NCI-H2081 treated with DMSO at 0.1 percent for 48 hours (cell line): Measurements from ENCODE around the gene GPD1L.
"Not testable (repeated sequence)": the region's sequence is repeated elsewhere in the genome, so short reads cannot be mapped to it uniquely, and the experiment has no call there.

ENCODE experiments used
- DNase-seq: peaks from one replicate; lab custom pipeline; 2025; lab: John Stamatoyannopoulos, UW

Gene GPD1L

DNA sequence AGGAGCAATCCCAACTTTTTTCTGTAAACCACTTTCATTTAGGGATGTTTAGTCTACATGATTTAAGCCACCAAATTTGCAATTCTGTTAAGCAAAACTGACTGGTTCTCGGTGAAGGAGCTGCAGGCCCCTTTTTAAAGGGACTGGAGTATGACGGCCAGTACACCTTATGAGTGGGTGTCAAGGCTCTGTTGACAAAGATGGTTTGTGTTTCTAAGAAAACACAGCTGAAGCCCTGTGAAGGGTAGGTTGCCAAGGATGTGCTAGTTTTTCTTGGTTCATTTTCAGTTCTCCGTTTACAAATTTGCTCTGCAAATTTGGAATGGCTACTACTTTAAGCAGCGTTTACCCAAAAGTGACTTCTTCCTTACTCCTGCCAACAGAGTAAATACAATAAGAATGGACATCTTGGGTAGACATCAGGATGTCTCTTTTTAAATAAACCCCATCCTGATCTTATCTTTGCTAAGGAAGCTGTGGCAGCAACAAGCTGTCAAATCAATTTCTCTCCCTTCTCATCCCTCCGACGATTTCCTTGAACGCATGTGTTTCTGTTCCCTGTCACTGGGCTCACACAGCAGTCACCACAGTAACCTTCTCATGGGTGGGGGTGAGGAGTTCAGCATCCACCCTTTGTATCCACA is 73.8 kb downstream of the GPD1L start:
- DNase-seq = no peak

DNA sequence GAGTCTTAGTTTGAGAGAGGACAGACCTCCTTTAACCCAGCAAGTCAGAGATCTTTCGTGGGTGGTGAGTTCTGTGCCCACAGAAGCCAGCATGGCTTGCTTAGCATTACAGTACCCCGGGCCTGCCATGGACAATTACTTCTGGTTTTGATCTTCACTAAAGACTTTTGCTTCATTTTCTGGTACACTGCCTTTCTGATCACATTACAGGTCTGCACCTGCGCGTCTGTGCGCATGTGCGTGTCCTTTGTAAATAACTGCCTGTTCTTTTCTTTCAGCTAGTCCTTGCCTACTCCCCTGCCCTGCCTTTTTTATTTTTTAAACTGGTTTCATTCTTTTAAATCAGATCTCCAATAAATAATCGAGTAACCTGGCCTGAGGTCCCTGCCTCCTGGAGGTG is 74.9 kb downstream of the GPD1L start:
- DNase-seq = no peak

DNA sequence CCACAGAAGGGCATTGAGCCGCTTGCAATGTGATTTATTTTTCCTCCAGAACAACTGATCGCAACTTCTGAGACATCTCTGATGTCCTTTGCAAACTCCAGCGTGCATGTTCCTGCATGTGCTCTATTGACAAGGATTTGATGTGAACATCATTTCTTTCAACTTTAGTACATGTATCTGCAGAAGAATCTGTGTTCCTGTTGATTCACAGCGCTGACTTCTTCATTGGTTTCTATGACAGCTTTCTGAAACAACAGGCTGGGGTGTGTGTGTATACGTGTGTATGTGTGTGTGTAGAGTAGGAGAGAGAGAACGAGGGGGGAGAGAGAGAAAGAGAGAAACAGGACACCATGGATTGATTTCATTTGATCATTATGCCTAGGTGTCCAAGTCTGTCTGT is 75.4 kb downstream of the GPD1L start:
- DNase-seq = no peak

DNA sequence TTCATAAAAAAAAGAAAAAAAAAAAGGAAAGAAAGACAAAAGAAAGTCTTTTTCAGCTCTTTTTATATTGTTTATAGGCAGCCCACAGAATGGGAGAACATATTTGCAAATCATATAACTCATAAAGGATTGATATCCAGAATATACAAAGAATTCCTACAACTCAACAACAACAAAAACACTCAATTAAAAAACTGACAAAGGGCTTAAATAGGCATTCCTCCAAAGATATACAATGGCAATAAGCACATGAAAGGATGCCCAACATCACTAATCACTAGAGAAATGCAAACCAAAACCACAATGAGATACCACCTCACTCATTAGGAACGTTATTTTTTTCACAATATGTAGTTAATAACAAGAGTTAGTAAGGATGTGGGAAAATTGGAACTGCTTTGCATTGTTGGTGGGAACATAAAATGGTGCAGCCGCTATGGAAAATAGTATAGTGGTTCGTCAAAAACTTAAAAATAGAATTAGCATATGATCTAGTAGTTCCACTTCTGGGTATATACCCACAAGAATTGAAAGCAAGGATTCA is 77.8 kb downstream of the GPD1L start:
- DNase-seq = no peak

DNA sequence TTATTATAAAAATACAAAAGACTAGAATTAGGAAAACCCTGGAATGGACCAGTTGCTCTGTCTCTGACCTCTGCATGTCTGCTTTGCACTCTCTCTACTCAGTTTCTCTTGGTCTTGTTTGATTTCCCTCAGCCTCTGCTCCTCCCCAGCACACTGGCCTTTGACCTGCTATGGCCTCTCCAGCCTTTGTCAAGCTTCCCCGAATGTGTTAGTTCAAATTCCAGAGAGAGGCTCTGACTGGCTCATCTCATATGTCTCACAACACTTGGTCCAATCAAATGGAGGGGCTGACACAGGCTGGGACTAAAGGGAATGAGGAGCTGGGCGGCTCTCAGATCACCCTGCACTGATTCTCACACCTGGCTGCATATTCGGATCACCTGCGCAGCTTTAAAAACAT is 79.7 kb downstream of the GPD1L start:
- no peak for DNase-seq

DNA sequence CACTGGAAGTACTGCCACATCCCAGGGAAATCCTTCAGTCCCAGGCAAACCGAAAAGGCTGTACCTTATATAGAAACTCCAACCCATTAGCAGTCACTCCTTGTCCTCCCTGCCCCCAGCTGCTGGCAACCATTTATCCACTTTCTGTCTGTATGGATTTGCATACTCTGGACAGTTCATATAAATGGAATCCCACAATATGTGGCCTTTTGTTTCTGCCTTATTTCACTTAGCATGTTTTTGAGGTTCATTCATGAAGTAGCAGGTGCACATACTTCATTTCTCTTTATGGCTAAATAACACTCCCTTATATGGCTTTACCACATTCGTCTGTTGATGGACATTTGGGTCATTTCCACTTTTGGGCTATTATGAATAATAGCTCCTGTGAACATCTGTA is 80.5 kb downstream of the GPD1L start:
- DNase-seq = no peak

DNA sequence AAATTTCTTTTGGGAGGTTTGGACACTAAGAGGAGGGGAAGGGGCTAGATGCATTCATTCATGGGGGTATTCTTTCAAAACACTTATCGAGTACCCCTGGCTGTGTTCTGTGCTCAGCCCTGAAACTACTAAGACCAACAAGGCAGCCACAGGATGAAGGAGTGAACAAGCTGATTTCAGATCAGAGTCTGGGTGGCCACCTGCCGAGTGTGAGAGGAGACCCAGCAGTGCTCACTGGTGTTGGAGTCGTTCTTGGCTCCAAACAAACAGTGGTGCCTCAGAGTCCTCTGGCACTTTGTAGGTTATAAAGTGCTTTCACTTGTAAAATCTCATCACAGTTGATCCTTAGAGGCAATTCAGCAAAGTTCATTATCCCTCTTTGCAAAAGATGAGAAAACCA is 83.3 kb downstream of the GPD1L start:
- DNase-seq = no peak

DNA sequence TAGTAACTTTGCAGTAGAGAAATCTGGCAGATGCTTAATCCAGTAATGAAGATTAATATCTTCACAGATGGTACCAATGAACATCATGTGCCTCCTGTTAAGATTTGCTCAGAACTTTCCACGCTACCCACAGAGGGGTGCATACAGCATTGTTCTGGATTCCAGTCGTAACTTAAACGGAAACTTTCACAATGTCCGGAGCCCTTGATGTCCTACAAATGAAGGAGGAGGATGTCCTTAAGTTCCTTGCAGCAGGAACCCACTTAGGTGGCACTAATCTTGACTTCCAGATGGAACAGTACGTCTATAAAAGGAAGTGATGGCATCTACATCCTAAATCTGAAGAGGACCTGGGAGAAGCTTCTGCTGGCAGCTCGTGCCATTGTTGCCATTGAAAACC is 84.1 kb downstream of the GPD1L start:
- not testable (repeated sequence) for DNase-seq

DNA sequence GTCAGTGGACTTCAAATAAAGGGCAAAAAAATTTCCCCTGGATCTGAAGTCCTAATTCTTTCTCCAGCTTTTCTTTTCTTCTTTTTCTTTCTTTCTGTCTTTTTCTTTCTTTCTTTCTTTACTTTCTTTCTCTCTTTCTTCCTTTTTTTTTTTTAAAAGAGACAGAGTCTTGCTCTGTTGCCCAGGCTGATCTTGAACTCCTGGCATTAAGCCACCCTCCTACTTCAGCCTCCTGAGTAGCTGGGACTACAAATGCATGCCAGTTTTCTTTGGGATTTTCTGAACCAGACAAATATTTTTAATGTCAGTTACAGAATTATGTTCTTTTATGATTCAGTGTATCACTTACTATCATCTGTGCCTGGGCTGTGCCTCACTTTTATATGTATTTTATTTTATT is 86.7 kb downstream of the GPD1L start:
- DNase-seq = no peak

DNA sequence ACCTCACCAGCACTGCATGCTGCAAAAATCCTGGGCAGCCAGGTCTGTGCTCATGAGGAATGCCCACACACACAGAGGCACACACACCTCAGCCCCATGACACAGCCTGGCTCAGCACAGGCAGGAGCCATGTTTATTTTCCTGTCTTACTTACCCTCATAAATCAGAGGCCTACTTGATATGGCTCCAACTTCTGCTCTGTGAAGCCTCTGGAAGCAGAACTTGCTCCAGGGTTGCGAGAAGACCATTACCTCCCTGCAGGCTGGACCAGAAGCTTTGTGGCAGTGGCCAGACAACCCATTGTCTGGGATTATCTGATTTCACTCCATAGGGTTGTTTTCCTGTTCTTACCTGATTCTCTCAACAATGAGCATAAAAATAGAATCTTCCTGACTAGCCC is 88.2 kb downstream of the GPD1L start:
- DNase-seq = no peak

DNA sequence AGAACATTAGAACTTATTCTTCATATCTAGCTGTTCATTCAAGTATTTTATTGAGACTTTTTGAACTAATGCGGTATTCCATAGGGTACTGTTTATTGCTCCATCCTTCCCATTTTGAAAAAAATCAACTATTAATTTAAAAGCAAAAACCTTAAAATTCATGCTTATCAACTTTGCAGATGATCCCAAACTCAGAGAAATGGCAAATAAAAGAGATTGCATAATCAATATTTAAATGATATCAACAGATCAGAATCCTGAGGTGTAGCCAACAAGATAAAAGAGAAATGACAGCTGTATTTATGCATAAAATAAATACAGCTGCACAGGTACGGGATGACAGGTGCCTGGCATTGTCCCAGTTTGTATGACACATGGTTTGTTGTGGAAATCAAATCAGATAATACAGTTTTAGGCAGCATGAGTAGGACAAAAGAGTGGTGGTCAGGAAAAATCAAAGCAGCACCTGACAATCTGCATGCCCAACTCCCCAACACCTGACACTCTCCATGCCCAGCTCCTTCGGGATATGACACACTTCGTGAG is 89.6 kb downstream of the GPD1L start:
- DNase-seq = no peak

DNA sequence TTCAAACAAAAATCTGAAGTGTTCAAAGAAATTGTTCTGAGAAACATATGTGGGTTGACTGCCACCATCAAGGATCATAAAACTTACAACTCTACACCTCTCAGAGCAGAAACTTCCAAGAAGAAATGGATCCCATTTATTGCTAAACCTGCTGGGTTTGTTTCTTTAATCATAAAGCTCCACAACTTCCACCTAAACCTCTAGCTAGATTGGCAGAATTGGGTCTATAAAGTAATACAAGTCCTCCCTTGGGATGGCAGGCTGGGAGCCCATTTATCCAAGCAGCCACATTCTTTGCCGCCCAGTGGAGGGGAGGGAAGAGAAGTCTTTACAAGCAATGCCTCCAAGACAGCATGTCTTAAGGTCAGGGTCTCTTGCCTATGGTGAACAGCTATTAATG is 91.6 kb downstream of the GPD1L start:
- DNase-seq = no peak

DNA sequence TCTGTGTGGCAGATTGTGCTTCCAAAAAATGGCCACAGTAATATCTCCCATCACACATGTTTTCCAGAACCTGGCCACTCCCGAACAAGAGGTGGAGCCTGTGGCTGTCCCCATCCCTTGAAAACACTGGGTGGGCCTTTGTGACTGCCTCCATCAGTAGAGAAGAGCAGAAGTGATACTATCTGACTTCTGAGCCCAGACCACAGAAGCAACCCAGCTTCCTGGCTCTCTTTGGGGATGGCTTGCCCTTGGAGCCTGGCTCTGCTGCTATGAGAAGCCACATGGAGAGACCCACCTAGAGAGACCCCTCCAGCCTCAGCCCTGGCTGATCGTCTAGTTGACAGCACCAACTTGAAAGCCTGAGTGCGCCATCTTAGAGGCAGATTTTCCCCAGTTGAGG is 92.3 kb downstream of the GPD1L start:
- DNase-seq = no peak

DNA sequence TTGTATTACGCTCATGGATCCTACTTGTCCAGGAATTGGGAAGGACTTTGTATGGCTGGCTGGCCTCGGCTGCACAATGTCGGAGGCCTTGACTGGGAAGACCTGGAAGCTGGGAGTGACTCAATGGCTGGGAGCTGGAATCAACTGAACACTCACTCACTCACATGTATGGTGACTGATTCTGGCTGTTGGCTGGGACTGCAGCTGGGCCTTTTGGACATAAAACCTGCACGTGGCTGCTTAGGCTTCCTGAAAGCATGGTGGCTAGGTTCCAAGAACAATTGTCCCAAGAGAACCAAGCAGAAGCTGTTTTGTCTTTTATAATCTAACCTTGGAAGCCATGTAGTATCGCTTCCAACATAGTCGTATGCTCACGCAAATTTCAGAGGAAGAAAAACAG is 94.1 kb downstream of the GPD1L start:
- DNase-seq = no peak

DNA sequence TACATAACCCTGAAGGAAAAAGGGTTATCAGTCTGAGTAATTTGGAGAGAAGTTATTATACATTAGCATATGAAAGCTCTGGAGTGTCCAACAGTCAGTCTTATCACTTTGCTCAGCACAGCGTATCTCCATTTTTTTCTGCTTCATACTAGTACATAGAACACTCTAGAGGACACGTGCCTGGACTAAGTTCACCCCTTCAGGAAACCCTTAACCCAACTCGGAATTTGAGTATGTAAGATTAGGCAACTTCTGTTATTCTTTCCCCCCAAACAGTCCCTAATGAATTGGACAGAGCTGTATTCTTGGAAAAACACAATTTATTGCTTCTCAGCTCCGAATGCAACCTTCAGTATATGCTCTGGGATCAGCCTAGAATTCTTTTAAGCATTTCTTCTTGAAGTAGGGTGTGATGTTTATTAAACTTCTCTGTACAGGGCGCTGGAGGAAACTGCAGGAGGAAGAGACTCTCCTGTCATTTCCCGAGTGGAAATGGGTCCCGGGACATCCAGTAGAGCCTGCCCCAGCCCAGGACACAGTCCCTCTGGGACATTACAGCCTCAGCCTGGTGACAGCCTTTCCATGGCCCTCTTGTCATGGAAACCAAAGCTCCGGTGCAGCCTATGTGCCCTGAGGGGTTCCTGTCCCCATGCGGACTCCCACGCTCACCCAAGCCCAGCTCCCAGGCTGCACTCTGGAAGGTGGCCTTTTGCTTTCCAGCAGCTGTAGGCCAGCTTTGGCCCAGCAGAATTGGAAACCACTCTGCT is 94.8 kb downstream of the GPD1L start:
- DNase-seq = no peak

DNA sequence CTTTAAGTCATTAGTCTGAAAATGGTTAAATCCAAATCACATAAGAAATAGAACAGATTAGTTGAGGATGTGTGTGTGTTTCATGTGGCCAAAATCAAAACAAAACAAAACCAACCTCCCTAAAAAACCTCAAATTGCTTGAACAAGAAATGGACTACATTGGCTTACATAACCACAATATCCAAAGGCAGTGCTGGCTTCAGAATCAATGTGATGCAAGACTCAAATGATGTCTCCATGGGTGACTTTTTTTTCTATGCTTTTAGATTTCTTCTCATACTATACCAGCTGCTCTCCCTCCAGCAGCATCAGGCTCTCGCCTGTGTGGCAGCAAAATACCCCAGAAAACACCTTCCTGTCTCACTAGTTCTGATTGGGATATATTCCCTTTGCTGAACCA is 96.1 kb downstream of the GPD1L start:
- DNase-seq = no peak

DNA sequence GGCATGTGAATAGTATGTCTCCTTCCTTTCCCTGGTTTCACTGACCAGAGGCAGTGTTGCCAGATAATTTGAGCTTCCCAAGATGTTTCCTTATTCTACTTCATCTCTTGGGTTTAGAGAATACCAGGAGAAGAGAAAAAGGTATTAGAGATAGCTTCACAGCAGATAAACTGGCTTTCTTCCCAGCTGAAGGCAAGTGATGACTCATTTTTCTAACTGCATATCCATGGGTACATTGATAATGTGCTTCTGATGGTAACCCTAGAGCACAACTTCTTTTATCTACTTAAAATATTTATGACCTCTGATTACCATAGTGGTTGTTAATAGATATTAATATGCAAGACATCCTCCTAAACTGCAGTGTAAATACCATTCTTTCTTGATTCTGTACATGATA is 97.4 kb downstream of the GPD1L start:
- no peak for DNase-seq

DNA sequence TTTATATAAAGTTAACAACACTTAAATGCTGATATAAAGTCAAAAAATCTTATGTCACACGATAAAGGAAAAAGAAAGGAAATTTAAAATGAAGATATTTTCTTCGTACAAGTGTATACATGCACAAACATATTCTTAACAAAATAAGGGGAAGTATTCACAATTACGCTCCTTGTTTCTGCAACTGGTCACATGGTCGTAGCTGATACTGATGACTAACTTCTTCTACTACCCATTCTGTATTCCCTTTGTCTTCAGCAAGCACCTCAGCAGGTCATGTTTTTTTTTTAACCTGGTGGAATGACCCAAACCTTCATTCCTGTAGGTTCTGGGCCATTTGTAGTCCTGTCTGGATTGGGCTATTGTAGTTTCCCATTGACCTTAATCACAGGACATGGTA is 102.0 kb downstream of the GPD1L start:
- DNase-seq = no peak

DNA sequence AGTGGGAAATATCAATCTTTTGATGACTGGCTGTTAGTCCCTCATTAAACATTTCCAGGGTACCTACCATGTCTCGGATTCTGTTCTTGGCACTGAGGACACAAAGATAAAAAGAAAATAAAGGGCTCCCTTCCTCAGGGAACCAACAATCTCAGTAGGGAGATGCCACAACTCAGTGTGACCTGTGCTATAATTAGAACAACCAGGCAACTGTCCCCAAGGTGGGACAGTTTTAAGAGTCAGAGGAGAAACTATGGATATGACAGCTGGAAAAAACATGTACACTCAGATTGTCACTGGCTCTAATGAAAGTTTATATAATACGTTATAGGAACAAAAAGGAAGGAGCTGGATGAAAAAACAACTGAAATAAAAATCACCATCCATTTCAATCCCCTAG is 108.8 kb downstream of the GPD1L start:
- no peak for DNase-seq

DNA sequence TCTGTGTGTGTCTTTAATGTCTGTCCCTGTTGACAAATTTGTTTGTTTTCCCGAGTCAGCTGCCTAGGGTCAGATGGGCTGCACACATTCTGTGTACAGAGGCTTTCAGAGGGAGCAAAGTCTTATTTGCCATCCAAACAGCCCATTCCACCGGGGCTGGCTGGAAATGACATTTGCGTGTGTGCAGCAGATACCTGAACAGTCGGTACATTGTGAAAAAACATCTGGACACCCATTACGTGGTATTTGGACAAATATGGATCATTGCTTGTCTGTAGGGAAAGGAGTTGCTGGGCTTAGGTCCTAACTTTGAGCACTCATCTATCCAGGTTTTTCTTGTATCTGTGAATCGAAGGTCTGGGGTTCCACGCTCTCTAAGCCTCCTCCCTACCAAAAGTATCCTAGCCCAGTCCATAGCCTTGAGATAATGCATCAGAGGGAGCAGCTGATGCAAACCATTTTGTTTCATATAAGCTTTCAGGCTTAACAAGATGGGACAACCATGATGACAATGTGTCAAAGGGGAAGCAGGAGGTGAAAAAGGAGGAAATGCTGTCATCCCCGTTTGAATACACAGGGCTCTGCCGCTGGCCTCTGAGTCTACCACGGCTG is 109.9 kb downstream of the GPD1L start:
- no peak for DNase-seq

DNA sequence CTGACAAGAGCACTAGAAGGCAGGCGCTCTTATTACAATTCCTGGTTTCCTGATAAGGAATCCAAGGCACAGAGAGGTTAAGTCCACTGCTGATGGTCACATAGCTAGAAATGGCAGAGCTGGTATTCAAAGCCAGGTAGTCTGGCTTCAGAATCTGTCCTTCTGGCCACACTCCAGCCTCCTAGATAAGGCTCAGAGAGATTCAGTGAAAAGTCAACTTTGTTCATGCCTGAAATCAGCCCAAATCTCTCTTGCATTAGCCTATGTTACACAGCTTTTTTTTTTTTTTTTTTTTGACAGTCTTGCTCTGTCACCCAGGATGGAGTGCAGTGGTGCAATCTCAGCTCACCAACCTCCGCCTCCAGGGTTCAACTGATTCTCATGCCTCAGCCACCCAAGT is 110.9 kb downstream of the GPD1L start:
- DNase-seq = no peak
